OCI-LY1 (cell line): ENCODE results near the gene TRMT1L.

Experiments
- EZH2 ChIP-seq: fragments of 200-600 bp; sonication (generic), shearing (Covaris generic); IDR thresholded peaks from 2 replicates; pipeline ENCODE4 v1.8.0; 2017; ENCODE audit warnings: borderline replicate concordance, mixed run types, mild to moderate bottlenecking, antibody characterized with exemption, low read length, moderate library complexity, mixed read lengths
- TF ChIP-seq, protein P1 (sequence below): fragments of 200-600 bp; sonication (generic), shearing (Covaris generic); IDR thresholded peaks from 2 replicates; pipeline ENCODE4 v1.5.1; 2017; ENCODE audit warnings: mild to moderate bottlenecking, antibody characterized with exemption, low read length, moderate library complexity, mixed read lengths

DNA sequence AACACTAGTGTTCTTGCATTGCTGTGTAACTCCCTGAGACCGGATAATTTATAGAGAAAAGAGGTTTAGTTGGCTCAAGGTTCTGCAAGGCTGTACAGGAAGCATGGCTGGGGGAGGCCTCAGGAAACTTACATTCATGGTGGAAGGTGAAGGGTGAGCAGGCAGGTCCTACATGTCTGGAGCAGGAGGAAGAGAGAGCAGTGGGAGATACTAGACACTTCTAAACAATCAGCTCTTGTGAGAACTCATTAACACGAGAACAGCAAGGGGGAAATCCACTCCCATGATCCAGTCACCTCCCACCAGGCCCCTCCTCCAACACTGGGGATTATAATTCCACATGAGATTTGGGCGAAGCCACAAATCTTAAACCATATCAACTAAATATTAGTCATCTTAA is 81.3 kb downstream of the TRMT1L start:
- TF ChIP-seq EZH2 = no peak
- TF ChIP-seq, protein P1, sequence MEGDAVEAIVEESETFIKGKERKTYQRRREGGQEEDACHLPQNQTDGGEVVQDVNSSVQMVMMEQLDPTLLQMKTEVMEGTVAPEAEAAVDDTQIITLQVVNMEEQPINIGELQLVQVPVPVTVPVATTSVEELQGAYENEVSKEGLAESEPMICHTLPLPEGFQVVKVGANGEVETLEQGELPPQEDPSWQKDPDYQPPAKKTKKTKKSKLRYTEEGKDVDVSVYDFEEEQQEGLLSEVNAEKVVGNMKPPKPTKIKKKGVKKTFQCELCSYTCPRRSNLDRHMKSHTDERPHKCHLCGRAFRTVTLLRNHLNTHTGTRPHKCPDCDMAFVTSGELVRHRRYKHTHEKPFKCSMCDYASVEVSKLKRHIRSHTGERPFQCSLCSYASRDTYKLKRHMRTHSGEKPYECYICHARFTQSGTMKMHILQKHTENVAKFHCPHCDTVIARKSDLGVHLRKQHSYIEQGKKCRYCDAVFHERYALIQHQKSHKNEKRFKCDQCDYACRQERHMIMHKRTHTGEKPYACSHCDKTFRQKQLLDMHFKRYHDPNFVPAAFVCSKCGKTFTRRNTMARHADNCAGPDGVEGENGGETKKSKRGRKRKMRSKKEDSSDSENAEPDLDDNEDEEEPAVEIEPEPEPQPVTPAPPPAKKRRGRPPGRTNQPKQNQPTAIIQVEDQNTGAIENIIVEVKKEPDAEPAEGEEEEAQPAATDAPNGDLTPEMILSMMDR = no peak
